HUDEP-2 (cell line): Measurements from ENCODE around the gene YDJC.
"Not testable (repeated sequence)": the region's sequence is repeated elsewhere in the genome, so short reads cannot be mapped to it uniquely, and the experiment has no call there.

Source experiments
- DNase-seq, 76 experiments: peaks; one replicate each; lab custom pipeline; 2025; ENCODE audit not compliant: unreplicated experiment in 76 of 76; lab: John Stamatoyannopoulos, UW

Gene YDJC

GRCh38 chr22:21629255-21630149 lies at the start of gene YDJC:
Gene YDJC (minus strand): TSS chr22:21630022. CDS start chr22:21630014, 8 bp downstream.
- DNase-seq = peak in 74 of 76 experiments; percentile 52 to 95 (median 87)

GRCh38 chr22:21679383-21679782 lies 49.6 kb upstream of the YDJC start:
- DNase-seq = no peak

GRCh38 chr22:21678842-21679241 lies 49.0 kb upstream of the YDJC start:
- not testable (repeated sequence) for DNase-seq

GRCh38 chr22:21677606-21678443 lies 48.0 kb upstream of the YDJC start:
- DNase-seq = no peak

GRCh38 chr22:21674638-21675245 lies 44.9 kb upstream of the YDJC start:
- DNase-seq = no peak

GRCh38 chr22:21673534-21674321 lies 43.9 kb upstream of the YDJC start:
- DNase-seq = peak in 3 of 76 experiments; percentile 4 to 10 (median 5)

GRCh38 chr22:21672107-21672629 lies 42.3 kb upstream of the YDJC start:
- DNase-seq = no peak

GRCh38 chr22:21669026-21669425 lies 39.2 kb upstream of the YDJC start:
- no peak for DNase-seq

GRCh38 chr22:21666786-21667185 lies 37.0 kb upstream of the YDJC start:
- no peak for DNase-seq

- DNase-seq = peak in 1 of 76 experiments; percentile 5
Observed at GRCh38 chr22:21665047-21665851, 35.4 kb upstream of the YDJC start.

GRCh38 chr22:21663738-21664137 lies 33.9 kb upstream of the YDJC start:
- no peak for DNase-seq

GRCh38 chr22:21661991-21662390 lies 32.2 kb upstream of the YDJC start:
- DNase-seq = no peak

- DNase-seq = no peak
Observed at GRCh38 chr22:21660904-21661303, 31.1 kb upstream of the YDJC start.

GRCh38 chr22:21659864-21660525 lies 30.2 kb upstream of the YDJC start:
- no peak for DNase-seq

- DNase-seq = peak in 70 of 76 experiments; percentile 11 to 82 (median 62)
Observed at GRCh38 chr22:21657360-21658032, 27.7 kb upstream of the YDJC start.

GRCh38 chr22:21657020-21657359 lies 27.2 kb upstream of the YDJC start:
- no peak for DNase-seq

- DNase-seq = no peak
Observed at GRCh38 chr22:21652547-21653545, 23.0 kb upstream of the YDJC start.
